Aorta (tissue), 5 donors: ENCODE measurements around the gene SPEF2. TPM values are rescaled to one million over a fixed set of nuclear protein-coding genes. Genes with fewer than 3 reads are reported as not detected.
A peak's percentile ranks its signal among the peaks of the same experiment; 100 is the strongest.

Source experiments
- ATAC-seq: fragments of 200-7000 bp; cut with Tn5 transposase; one replicate; pipeline ENCODE4 v1.9.1; 2022; ENCODE audit warnings: moderate library complexity; ENCODE audit not compliant: low FRiP score
- DNase-seq, 2 donors: peaks; one replicate each; pipeline ENCODE4 v3.0.0-alpha.2; 2020
- H3K27ac ChIP-seq, 2 donors: one replicate each; pipeline ENCODE4 v1.5.1; 2013; ENCODE audit warnings: low read length in 2 of 2, mild to moderate bottlenecking in 2 of 2, moderate library complexity in 2 of 2, control low read depth in 1 of 2, inconsistent platforms in 1 of 2, low read depth in 1 of 2
- H3K27me3 ChIP-seq, 2 donors: one replicate each; pipeline ENCODE4 v1.6.1; 2013; ENCODE audit warnings: control low read depth in 1 of 2, low read length in 1 of 2, mild to moderate bottlenecking in 1 of 2, moderate library complexity in 1 of 2; ENCODE audit not compliant: insufficient read depth in 2 of 2, control insufficient read depth in 1 of 2
- H3K36me3 ChIP-seq, 2 donors: one replicate each; pipeline ENCODE4 v1.6.1; 2013; ENCODE audit warnings: control low read depth in 1 of 2, low read length in 1 of 2, mild to moderate bottlenecking in 1 of 2; ENCODE audit not compliant: insufficient read depth in 2 of 2, control insufficient read depth in 1 of 2
- H3K4me1 ChIP-seq, 2 donors: one replicate each; pipeline ENCODE4 v1.6.1; 2013; ENCODE audit warnings: low read length in 2 of 2, control low read depth in 1 of 2, mild to moderate bottlenecking in 1 of 2, moderate library complexity in 1 of 2; ENCODE audit not compliant: insufficient read depth in 2 of 2, control insufficient read depth in 1 of 2
- H3K4me3 ChIP-seq, 2 donors: one replicate each; pipeline ENCODE4 v1.5.1; 2013; ENCODE audit warnings: low read length in 2 of 2, control low read depth in 1 of 2, mild to moderate bottlenecking in 1 of 2
- H3K9me3 ChIP-seq: one replicate; pipeline ENCODE4 v1.6.1; 2013; ENCODE audit warnings: mild to moderate bottlenecking, low read length; ENCODE audit not compliant: control insufficient read depth
- WGBS, 2 donors: extraction: QIAGEN DNeasy Blood & Tissue Kit; methylation state at CpG; one replicate each; pipeline ENCODE4 v1.1.7; 2013; 5-methylcytosine and 5-hydroxymethylcytosine counted together
- intact Hi-C, 2 donors: fragments of 100-400 bp; cut with DNase I; formaldehyde crosslinking; loops; one replicate each; pipeline versions ENCODE4 v1.14.2 to v1.15.0; 2022
- polyA plus RNA-seq, 2 donors: library from polyadenylated mRNA; stranded (reverse); fragments of 200-250 nt; gene quantifications; one replicate each; pipeline ENCODE4 v1.2.3, GENCODE V29; 2013
- total RNA-seq, 2 donors: library from RNA; stranded (reverse); fragmentation: NEBNext Ultra II Directional; extraction: Animal tissue kit (Norgen Biotek cat#: 25700); gene quantifications; one replicate each; pipeline ENCODE4 v1.2.1, GENCODE V29; 2021
- donor health status: healthy with polysubstance abuse.
- donor health status: Bipolar disorder and iron deficiency.
- donor health status: DM: no; HTN: no; CAD: no.
- donor health status: DM: no; HTN: no; CAD: no.
- donor health status: DM: yes; HTN: yes; CAD: no.

Gene SPEF2
- total and polyA plus RNA-seq, 4 donors, result 1.0 to 10.9 (median 4.7) TPM

DNA sequence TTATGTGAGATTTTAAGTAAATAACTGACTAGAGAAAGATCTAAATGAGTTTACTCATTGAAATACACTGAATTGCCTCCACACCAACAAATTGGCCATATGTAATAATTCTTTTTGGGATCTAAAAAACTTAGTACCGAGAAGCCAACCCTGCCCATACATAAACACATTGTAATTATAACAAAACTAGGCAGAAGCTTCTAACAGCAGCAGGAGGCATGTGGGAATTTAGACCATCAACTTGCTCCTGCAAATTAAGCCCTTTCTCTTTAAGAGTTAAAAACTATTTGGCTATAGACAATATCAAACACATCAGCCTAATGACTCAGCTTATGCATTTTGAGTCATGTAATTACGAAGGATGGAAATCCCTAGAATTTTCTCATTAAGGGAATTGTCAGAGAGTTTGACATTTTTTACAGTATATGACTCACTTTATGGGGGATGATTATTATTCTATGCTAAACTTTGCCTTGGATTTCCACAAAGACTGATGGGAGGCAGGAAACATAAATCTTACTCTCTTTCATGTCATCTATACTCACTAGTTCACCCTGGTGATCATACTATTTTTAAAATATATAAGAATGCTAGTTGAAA, 240.0 kb downstream of the SPEF2 start:
- intact Hi-C loops, result no loop called here
- ATAC-seq, result no peak
- WGBS, 2 donors, result 27 to 37% methylated on average over 2 of the region's 2 CpGs

DNA sequence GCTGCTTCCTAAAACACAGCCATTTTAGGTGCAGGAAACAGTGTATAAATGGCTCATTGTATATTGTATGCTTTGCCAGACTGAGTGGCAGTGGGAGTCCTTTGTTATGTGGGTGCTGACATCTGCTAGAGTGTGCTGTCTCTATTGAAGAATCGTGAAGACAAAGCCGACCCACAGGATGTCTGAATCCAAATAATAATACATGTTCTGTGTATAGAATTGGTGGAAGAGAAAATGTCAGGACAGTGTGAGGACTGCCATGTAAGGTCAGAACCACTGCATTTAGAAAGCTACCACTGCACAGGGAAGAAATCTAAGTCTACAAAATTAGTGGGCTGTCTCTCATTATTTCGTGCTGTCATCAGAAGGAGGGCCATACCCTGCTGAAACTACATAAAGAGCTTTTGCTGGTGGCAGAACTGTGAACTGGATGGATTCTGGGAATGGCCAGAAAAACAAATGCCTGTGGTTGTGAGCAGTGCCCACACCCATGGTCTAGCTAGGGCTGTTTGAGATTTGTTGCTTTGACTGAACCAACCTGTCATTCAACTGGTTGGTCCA, 241.5 kb downstream of the SPEF2 start:
- DNase-seq, result no peak
- Histone ChIP-seq H3K27ac (no peak overlapping the region), H3K9me3 (no peaks in the 10 kb centered on the region), H3K27me3 (no peaks in the 10 kb centered on the region), H3K4me3 (no peak overlapping the region), H3K36me3 (no peaks in the 10 kb centered on the region), H3K4me1 (no peaks in the 10 kb centered on the region)
- WGBS, 2 donors, result 37 to 40% methylated on average over 3 of the region's 3 CpGs
- intact Hi-C loops, result no loop called here
- no peak for ATAC-seq

More for the DNA sequence above, 240.0 kb downstream of the SPEF2 start:
- no peaks in the 10 kb centered on the region for H3K4me1 ChIP-seq
- no peaks in the 10 kb centered on the region for H3K9me3 ChIP-seq
- no peak for DNase-seq
- H3K4me3 ChIP-seq, result no peak overlapping the region
- H3K27ac ChIP-seq, result no peak overlapping the region
- no peaks in the 10 kb centered on the region for H3K36me3 ChIP-seq
- no peaks in the 10 kb centered on the region for H3K27me3 ChIP-seq

DNA sequence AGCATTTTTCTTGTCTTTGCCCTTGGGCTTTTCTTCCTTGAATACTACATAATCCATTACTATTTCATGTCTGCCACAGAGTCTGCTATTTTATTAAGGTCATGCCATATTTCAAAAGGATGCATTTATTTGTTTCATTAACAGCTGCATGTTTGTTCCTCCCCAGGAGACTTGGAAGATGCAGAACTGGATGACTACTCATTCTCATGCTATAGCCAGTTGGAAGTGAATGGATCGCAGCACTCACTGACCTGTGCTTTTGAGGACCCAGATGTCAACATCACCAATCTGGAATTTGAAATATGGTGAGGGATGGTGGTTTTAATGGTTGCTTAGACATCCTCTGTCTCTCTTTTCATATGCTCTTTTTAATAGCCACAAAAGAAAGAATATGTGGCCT, 243.0 kb downstream of the SPEF2 start:
- Histone ChIP-seq H3K4me1 (no peaks in the 10 kb centered on the region), H3K27ac (no peak overlapping the region), H3K9me3 (no peaks in the 10 kb centered on the region), H3K36me3 (no peaks in the 10 kb centered on the region), H3K27me3 (no peaks in the 10 kb centered on the region), H3K4me3 (peak overlapping the region in 1 of 2 donors; percentile 18)
- 86 to 92% methylated on average over 1 of the region's 1 CpG for WGBS, 2 donors
- DNase-seq (no peak), ATAC-seq (no peak)
- intact Hi-C loops, result no loop called here

GRCh38 chr5:35861718-35862117, 244.1 kb downstream of the SPEF2 start:
- Histone ChIP-seq H3K27ac (no peak overlapping the region), H3K4me3 (no peak overlapping the region), H3K27me3 (no peaks in the 10 kb centered on the region), H3K4me1 (no peaks in the 10 kb centered on the region), H3K36me3 (no peaks in the 10 kb centered on the region), H3K9me3 (no peaks in the 10 kb centered on the region)
- DNase-seq (no peak), ATAC-seq (no peak)
- intact Hi-C loops, result no loop called here
- WGBS, 2 donors, result 65 to 81% methylated on average over 1 of the region's 1 CpG

DNA sequence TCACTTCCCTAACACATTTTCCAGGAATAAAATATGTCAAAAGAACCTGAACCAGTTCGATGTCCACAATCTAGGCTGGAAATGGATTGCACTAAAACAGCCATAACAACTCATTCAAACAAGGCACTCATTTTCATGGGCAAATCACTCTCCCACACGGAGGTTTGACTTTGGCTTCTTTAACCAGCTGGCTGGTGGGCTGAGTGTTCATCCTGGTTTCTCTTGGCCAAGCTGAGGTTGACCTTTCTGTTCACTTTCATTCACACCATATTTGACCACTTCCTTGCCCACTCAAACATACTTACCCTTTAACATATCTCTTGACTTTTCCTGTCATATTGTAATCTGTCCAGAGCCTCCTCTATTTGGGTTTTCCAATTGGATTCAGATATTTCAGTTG, 244.5 kb downstream of the SPEF2 start:
- ATAC-seq (no peak), DNase-seq (no peak)
- intact Hi-C loops, result no loop called here
- Histone ChIP-seq H3K4me3 (no peak overlapping the region), H3K9me3 (no peaks in the 10 kb centered on the region), H3K27ac (no peak overlapping the region), H3K4me1 (no peaks in the 10 kb centered on the region), H3K27me3 (no peaks in the 10 kb centered on the region), H3K36me3 (no peaks in the 10 kb centered on the region)
- WGBS, 2 donors, result 45 to 46% methylated on average over 2 of the region's 2 CpGs

- Histone ChIP-seq H3K36me3 (no peaks in the 10 kb centered on the region), H3K27ac (no peak overlapping the region), H3K4me1 (no peaks in the 10 kb centered on the region), H3K4me3 (no peak overlapping the region), H3K9me3 (no peaks in the 10 kb centered on the region), H3K27me3 (no peaks in the 10 kb centered on the region)
- 79 to 82% methylated on average over 3 of the region's 3 CpGs for WGBS, 2 donors
- ATAC-seq (no peak), DNase-seq (no peak)
- intact Hi-C loops, result no loop called here
Observed at GRCh38 chr5:35863159-35863558, 245.5 kb downstream of the SPEF2 start.

Other genes with a start within 250 kb of the SPEF2 start
- gene IL7R, start 239.0 kb downstream of the SPEF2 start, total RNA-seq, result 1 to 10 TPM; 6.8 to 8.6 TPM
- 1 to 10 TPM in 1 of 2 donors, under 1 TPM in 1; 0.56 to 2.3 TPM for gene IL7R, start 239.0 kb downstream of the SPEF2 start, polyA plus RNA-seq